Upper lobe of left lung (tissue), 4 donors: Measurements from ENCODE around the gene ARPC5.

Experiments
- EP300 ChIP-seq, 4 donors: sonication (generic); formaldehyde crosslinking; IDR thresholded peaks; one replicate each; pipeline ENCODE4 v1.5.1; 2017; ENCODE audit warnings: antibody characterized with exemption in 4 of 4, control low read depth in 2 of 4
- POLR2A ChIP-seq, 4 donors: fragments of 450-650 bp; IDR thresholded peaks; one replicate each; pipeline ENCODE4 v1.5.1; 2016 to 2017; ENCODE audit warnings: antibody characterized with exemption in 4 of 4, mild to moderate bottlenecking in 2 of 4
- POLR2AphosphoS5 ChIP-seq, 2 donors: sonication (generic); formaldehyde crosslinking; IDR thresholded peaks; one replicate each; pipeline ENCODE4 v1.5.1; 2017; ENCODE audit warnings: antibody characterized with exemption in 2 of 2
- TF ChIP-seq, protein P1 (sequence below), 6 experiments: fragments of 450-650 bp in 4 of 6; fragments of 200-600 bp in 2 of 6; sonication (generic) in 2 of 6; IDR thresholded peaks; one replicate each; pipeline ENCODE4 v1.5.1; 2016 to 2019; ENCODE audit warnings: antibody characterized with exemption in 6 of 6

DNA sequence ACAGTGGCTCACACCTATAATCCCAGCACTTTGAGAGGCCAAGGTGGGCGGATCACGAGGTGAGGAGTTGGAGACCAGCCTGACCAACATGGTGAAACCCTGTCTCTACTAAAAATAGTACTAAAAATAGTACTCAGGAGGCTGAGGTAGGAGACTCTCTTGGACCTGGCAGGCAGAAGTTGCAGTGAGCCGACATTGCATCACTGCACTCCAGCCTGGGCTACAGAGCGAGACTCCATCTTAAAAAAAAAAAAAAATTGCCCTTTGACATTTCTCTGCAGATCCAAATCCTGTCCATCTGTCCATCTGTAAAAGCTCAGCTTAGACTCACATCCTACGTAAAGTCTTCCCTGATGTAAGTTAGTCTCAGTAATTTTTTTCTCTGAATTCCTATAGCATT lies 39.1 kb downstream of the ARPC5 start:
- TF ChIP-seq POLR2AphosphoS5 (IDR thresholded peaks at IDR 0.05) = no peak
- no peak for TF ChIP-seq POLR2A (IDR thresholded peaks at IDR 0.05)
- no peak for TF ChIP-seq EP300 (IDR thresholded peaks at IDR 0.05)
- TF ChIP-seq, protein P1, sequence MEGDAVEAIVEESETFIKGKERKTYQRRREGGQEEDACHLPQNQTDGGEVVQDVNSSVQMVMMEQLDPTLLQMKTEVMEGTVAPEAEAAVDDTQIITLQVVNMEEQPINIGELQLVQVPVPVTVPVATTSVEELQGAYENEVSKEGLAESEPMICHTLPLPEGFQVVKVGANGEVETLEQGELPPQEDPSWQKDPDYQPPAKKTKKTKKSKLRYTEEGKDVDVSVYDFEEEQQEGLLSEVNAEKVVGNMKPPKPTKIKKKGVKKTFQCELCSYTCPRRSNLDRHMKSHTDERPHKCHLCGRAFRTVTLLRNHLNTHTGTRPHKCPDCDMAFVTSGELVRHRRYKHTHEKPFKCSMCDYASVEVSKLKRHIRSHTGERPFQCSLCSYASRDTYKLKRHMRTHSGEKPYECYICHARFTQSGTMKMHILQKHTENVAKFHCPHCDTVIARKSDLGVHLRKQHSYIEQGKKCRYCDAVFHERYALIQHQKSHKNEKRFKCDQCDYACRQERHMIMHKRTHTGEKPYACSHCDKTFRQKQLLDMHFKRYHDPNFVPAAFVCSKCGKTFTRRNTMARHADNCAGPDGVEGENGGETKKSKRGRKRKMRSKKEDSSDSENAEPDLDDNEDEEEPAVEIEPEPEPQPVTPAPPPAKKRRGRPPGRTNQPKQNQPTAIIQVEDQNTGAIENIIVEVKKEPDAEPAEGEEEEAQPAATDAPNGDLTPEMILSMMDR (IDR thresholded peaks at IDR 0.05) = no peak
